NB4 (cell line): ENCODE measurements around the gene SPATA32.

Experiments used
- POLR2A ChIP-seq: IDR thresholded peaks from 2 replicates; pipeline ENCODE4 v1.6.1; 2011; ENCODE audit warnings: mild to moderate bottlenecking; ENCODE audit not compliant: insufficient read length; ENCODE audit errors: extremely low read depth
- TF ChIP-seq, protein P1 (sequence below): IDR thresholded peaks from one replicate; pipeline ENCODE4 v1.5.1; 2012; ENCODE audit warnings: low read depth, low read length
- TF ChIP-seq, protein P2 (sequence below): IDR thresholded peaks from 2 replicates; pipeline ENCODE4 v1.6.1; 2011; ENCODE audit warnings: low read depth, low read length

DNA sequence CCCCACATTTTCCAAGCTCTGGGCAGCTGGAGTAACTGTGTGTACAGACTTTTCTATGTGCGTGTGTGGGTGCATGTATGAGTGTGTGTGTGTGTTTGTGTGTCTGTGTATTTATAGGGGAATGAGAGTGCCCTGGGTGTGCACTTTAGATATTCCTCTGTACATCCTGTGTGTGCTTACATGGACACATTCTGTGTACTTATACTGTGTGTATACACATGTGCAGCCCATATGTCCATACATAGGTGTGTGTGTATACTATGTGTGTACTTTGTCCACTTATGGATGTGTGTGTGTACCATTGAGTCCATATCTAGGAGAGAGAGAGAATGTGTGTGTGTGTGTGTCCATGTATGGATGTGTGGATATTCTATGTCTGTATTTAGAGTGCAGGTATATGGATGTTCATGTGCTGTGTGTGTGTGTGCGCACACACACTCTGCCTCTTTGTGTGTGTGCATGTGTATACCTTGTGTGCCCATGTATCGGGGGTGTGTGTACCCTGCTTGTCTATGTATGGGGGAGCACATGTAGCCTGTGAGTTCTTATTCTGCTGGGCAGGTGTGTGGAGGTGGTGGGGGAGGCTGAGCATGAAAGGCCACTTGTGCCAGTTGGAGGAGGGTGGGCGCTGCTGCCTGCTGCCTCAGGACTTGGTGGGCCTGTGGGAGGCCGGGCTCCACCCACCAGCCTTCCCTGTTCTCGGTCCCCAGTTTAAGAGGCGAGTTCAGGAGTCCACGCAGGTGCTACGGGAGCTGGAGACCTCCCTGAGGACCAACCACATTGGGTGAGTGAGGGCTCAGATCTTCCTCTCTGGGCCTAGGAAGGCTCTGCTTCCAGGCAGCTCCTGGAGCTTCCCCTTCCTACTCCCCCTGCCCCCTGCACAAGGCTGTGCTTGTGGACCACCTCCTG is 29.1 kb downstream of the SPATA32 start:
- TF ChIP-seq, protein P1, sequence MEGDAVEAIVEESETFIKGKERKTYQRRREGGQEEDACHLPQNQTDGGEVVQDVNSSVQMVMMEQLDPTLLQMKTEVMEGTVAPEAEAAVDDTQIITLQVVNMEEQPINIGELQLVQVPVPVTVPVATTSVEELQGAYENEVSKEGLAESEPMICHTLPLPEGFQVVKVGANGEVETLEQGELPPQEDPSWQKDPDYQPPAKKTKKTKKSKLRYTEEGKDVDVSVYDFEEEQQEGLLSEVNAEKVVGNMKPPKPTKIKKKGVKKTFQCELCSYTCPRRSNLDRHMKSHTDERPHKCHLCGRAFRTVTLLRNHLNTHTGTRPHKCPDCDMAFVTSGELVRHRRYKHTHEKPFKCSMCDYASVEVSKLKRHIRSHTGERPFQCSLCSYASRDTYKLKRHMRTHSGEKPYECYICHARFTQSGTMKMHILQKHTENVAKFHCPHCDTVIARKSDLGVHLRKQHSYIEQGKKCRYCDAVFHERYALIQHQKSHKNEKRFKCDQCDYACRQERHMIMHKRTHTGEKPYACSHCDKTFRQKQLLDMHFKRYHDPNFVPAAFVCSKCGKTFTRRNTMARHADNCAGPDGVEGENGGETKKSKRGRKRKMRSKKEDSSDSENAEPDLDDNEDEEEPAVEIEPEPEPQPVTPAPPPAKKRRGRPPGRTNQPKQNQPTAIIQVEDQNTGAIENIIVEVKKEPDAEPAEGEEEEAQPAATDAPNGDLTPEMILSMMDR, result no peak
- TF ChIP-seq POLR2A, result no peak
- TF ChIP-seq, protein P2, sequence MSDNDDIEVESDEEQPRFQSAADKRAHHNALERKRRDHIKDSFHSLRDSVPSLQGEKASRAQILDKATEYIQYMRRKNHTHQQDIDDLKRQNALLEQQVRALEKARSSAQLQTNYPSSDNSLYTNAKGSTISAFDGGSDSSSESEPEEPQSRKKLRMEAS, result no peak
